Upper lobe of right lung (tissue), 1 donor: ENCODE results near the gene CCL24. TPM values are rescaled to one million over a fixed set of nuclear protein-coding genes. Genes with fewer than 3 reads are reported as not detected.

Experiments
- ATAC-seq: fragments of 200-7000 bp; cut with Tn5 transposase; one replicate; pipeline ENCODE4 v1.9.1; 2020; ENCODE audit warnings: mild to moderate bottlenecking, moderate library complexity
- DNase-seq: peaks from one replicate; pipeline ENCODE4 v3.0.0-alpha.2; 2020
- H3K27ac ChIP-seq: fragments of 200-600 bp; one replicate; pipeline ENCODE4 v1.8.0; 2022
- H3K27me3 ChIP-seq: fragments of 200-600 bp; one replicate; pipeline ENCODE4 v1.8.0; 2022; ENCODE audit warnings: mild to moderate bottlenecking
- H3K36me3 ChIP-seq: fragments of 200-600 bp; one replicate; pipeline ENCODE4 v1.8.0; 2022
- H3K4me1 ChIP-seq: fragments of 200-600 bp; one replicate; pipeline ENCODE4 v1.8.0; 2022
- H3K4me3 ChIP-seq: fragments of 200-600 bp; one replicate; pipeline ENCODE4 v1.8.0; 2022; ENCODE audit warnings: mild to moderate bottlenecking
- H3K9me3 ChIP-seq: fragments of 200-600 bp; one replicate; pipeline ENCODE4 v1.8.0; 2022
- CTCF ChIP-seq: fragments of 200-600 bp; IDR thresholded peaks from one replicate; pipeline ENCODE4 v1.8.0; 2022; ENCODE audit warnings: antibody characterized with exemption
- intact Hi-C: fragments of 100-400 bp; cut with DNase I; formaldehyde crosslinking; loops from one replicate; pipeline ENCODE4 v1.11.0; 2022
- total RNA-seq: library from RNA; stranded (reverse); fragmentation: NEBNext Ultra II Directional; extraction: Animal tissue kit (Norgen Biotek cat#: 25700); gene quantifications from one replicate; pipeline ENCODE4 v1.2.1, GENCODE V29; 2021
- donor health status: DM: no; HTN: yes; CAD: no; lungs with severe emphysema.

The CCL24 gene
- total RNA-seq, 1 donor from 2014 or later = 4.8 TPM

GRCh38 chr7:75809396-75809795 is 4.2 kb downstream of the CCL24 start:
- Histone ChIP-seq H3K4me1 (no peaks in the 10 kb centered on the region), H3K4me3 (no peak overlapping the region), H3K27me3 (no peaks in the 10 kb centered on the region), H3K36me3 (no peaks in the 10 kb centered on the region), H3K9me3 (peaks cover 7% of the 10 kb centered on the region), H3K27ac (no peak overlapping the region)
- DNase-seq = no peak
- intact Hi-C loops = no loop called here
- no peak for TF ChIP-seq CTCF
- ATAC-seq = no peak

- no peak overlapping the region for H3K4me3 ChIP-seq
- peaks cover 7% of the 10 kb centered on the region for H3K9me3 ChIP-seq
- H3K27me3 ChIP-seq = no peaks in the 10 kb centered on the region
- no peak for DNase-seq
- no peak overlapping the region for H3K27ac ChIP-seq
- no peaks in the 10 kb centered on the region for H3K4me1 ChIP-seq
- intact Hi-C loops = no loop called here
- no peaks in the 10 kb centered on the region for H3K36me3 ChIP-seq
- no peak for TF ChIP-seq CTCF
- ATAC-seq = no peak
Observed at GRCh38 chr7:75808106-75808505, 5.5 kb downstream of the CCL24 start.

- no peak overlapping the region for H3K27ac ChIP-seq
- H3K36me3 ChIP-seq = no peaks in the 10 kb centered on the region
- TF ChIP-seq CTCF = no peak
- DNase-seq (no peak), ATAC-seq (no peak)
- intact Hi-C loops = no loop called here
- no peak overlapping the region for H3K4me3 ChIP-seq
- no peaks in the 10 kb centered on the region for H3K27me3 ChIP-seq
- peaks cover 7% of the 10 kb centered on the region for H3K9me3 ChIP-seq
- no peaks in the 10 kb centered on the region for H3K4me1 ChIP-seq
Observed at GRCh38 chr7:75807452-75807851, 6.2 kb downstream of the CCL24 start.

GRCh38 chr7:75806560-75807307 is 6.9 kb downstream of the CCL24 start:
- ATAC-seq (no peak), DNase-seq (no peak)
- TF ChIP-seq CTCF = no peak
- H3K27me3 ChIP-seq = no peaks in the 10 kb centered on the region
- intact Hi-C loops = no loop called here
- peaks cover 7% of the 10 kb centered on the region for H3K9me3 ChIP-seq
- H3K36me3 ChIP-seq = no peaks in the 10 kb centered on the region
- no peaks in the 10 kb centered on the region for H3K4me1 ChIP-seq
- no peak overlapping the region for H3K27ac ChIP-seq
- no peak overlapping the region for H3K4me3 ChIP-seq

GRCh38 chr7:75804705-75805104 is 8.9 kb downstream of the CCL24 start:
- ATAC-seq (no peak), DNase-seq (no peak)
- Histone ChIP-seq H3K27me3 (no peaks in the 10 kb centered on the region), H3K36me3 (no peaks in the 10 kb centered on the region), H3K27ac (no peak overlapping the region), H3K4me1 (no peaks in the 10 kb centered on the region), H3K4me3 (no peak overlapping the region), H3K9me3 (peaks cover 7% of the 10 kb centered on the region)
- intact Hi-C loops = no loop called here
- no peak for TF ChIP-seq CTCF

GRCh38 chr7:75804004-75804403 is 9.6 kb downstream of the CCL24 start:
- DNase-seq = no peak
- Histone ChIP-seq H3K27me3 (no peaks in the 10 kb centered on the region), H3K27ac (no peak overlapping the region), H3K9me3 (peaks cover 7% of the 10 kb centered on the region), H3K36me3 (no peaks in the 10 kb centered on the region), H3K4me1 (no peaks in the 10 kb centered on the region), H3K4me3 (no peak overlapping the region)
- no peak for ATAC-seq
- intact Hi-C loops = no loop called here
- no peak for TF ChIP-seq CTCF
